B cell (primary cell): ENCODE measurements around the gene SUMO3. TPM values are rescaled to one million over a fixed set of nuclear protein-coding genes. Genes with fewer than 3 reads are reported as not detected.

Experiments used
- ATAC-seq: fragments of 200-7000 bp; cut with Tn5 transposase; one replicate; pipeline ENCODE4 v1.10.0; 2021; ENCODE audit warnings: low read depth, mild to moderate bottlenecking, moderate number of reproducible peaks, moderate library complexity
- CTCF ChIA-PET: fragments of 350-600 bp; sonication (Branson Sonifier 250); formaldehyde crosslinking; loops from one replicate; lab custom pipeline; 2021; ENCODE audit warnings: antibody characterized with exemption, inconsistent platforms; lab: Charles Lee
- POLR2A ChIA-PET: fragments of 350-600 bp; sonication (Branson Sonifier 250); formaldehyde crosslinking; loops from one replicate; lab custom pipeline; 2021; ENCODE audit warnings: antibody characterized with exemption; lab: Charles Lee
- DNase-seq: peaks from one replicate; pipeline ENCODE4 v3.0.0; 2013
- H2AFZ ChIP-seq: 2 replicates; pipeline ENCODE4 v1.6.1; 2012; ENCODE audit warnings: mild to moderate bottlenecking, low read depth, low read length; ENCODE audit not compliant: insufficient read depth, poor library complexity, severe bottlenecking
- H3K27ac ChIP-seq, 2 donors: 1 replicate in 1 of 2; 2 replicates in 1 of 2; pipeline ENCODE4 v1.5.1; 2012 to 2013; ENCODE audit warnings: low read length in 2 of 2, mild to moderate bottlenecking in 2 of 2, moderate library complexity in 1 of 2
- H3K27me3 ChIP-seq, 4 experiments: fragments of 200-600 bp in 1 of 4; sonication (generic) in 1 of 4; replicated peaks in 1 of 4; 1 replicate in 2 of 4; 2 replicates in 2 of 4; pipeline versions ENCODE4 v1.6.1 to v1.7.0; 2013 to 2016; ENCODE audit warnings: low read length in 3 of 4, mild to moderate bottlenecking in 2 of 4, mixed read lengths in 1 of 4, moderate library complexity in 1 of 4; ENCODE audit not compliant: insufficient read depth in 4 of 4, control insufficient read depth in 3 of 4; ENCODE audit errors: control extremely low read depth in 1 of 4
- H3K36me3 ChIP-seq, 2 experiments: replicated peaks in 1 of 2; 1 replicate in 1 of 2; 2 replicates in 1 of 2; pipeline versions ENCODE4 v1.6.1 to v1.7.1; 2013; ENCODE audit warnings: low read length in 1 of 2; ENCODE audit not compliant: insufficient read depth in 2 of 2, control insufficient read depth in 1 of 2; ENCODE audit errors: control extremely low read depth in 1 of 2, extremely low read depth in 1 of 2
- H3K4me1 ChIP-seq, 2 donors: fragments of 200-600 bp in 1 of 2; sonication (generic) in 1 of 2; 1 replicate in 1 of 2; 2 replicates in 1 of 2; pipeline versions ENCODE4 v1.5.1 to v1.6.1; 2013 to 2017; ENCODE audit warnings: low read length in 2 of 2; ENCODE audit not compliant: control insufficient read depth in 2 of 2, insufficient read depth in 2 of 2
- H3K4me2 ChIP-seq: replicated peaks from 2 replicates; pipeline ENCODE3; 2012; ENCODE audit warnings: mild to moderate bottlenecking, low read depth, low read length; ENCODE audit not compliant: poor library complexity, severe bottlenecking
- H3K4me3 ChIP-seq, 5 experiments: fragments of 200-600 bp in 1 of 5; sonication (generic) in 1 of 5; 1 replicate in 3 of 5; 2 replicates in 2 of 5; pipeline versions ENCODE4 v1.5.1 to v1.7.0; 2011 to 2016; ENCODE audit warnings: low read length in 4 of 5, mild to moderate bottlenecking in 4 of 5, low read depth in 2 of 5, control low read depth in 1 of 5, moderate library complexity in 1 of 5; ENCODE audit not compliant: insufficient read depth in 1 of 5; ENCODE audit errors: control extremely low read depth in 1 of 5, extremely low read depth in 1 of 5
- H3K79me2 ChIP-seq: fragments of 200-600 bp; sonication (generic); one replicate; pipeline ENCODE4 v1.6.0; 2016; ENCODE audit warnings: low read length; ENCODE audit not compliant: control insufficient read depth, insufficient read depth
- H3K9ac ChIP-seq: fragments of 200-600 bp; sonication (generic); 2 replicates; pipeline ENCODE4 v1.6.1; 2017; ENCODE audit warnings: mild to moderate bottlenecking, low read length, moderate library complexity
- H3K9me3 ChIP-seq, 3 donors: one replicate each; pipeline versions ENCODE4 v1.6.1 to v1.7.1; 2013; ENCODE audit warnings: low read length in 2 of 3; ENCODE audit not compliant: control insufficient read depth in 2 of 3, insufficient read depth in 1 of 3; ENCODE audit errors: control extremely low read depth in 1 of 3
- H4K20me1 ChIP-seq: 2 replicates; pipeline ENCODE4 v1.6.0; 2012; ENCODE audit warnings: mild to moderate bottlenecking, low read length; ENCODE audit not compliant: insufficient read depth, control insufficient read depth, poor library complexity, severe bottlenecking
- H3K27ac Mint-ChIP-seq: one replicate; pipeline ENCODE4 v1.8.0; 2021; ENCODE audit warnings: mixed read lengths
- H3K27me3 Mint-ChIP-seq: one replicate; pipeline ENCODE4 v1.8.0; 2021; ENCODE audit warnings: mixed read lengths
- H3K4me1 Mint-ChIP-seq: one replicate; pipeline ENCODE4 v1.8.0; 2021; ENCODE audit warnings: mixed read lengths
- H3K4me3 Mint-ChIP-seq: one replicate; pipeline ENCODE4 v1.8.0; 2021; ENCODE audit warnings: mixed read lengths
- H3K9me3 Mint-ChIP-seq: one replicate; pipeline ENCODE4 v1.8.0; 2022; ENCODE audit warnings: mixed read lengths; ENCODE audit not compliant: insufficient read depth
- EZH2 ChIP-seq: IDR thresholded peaks from 2 replicates; pipeline ENCODE4 v1.6.1; 2012; ENCODE audit warnings: borderline replicate concordance, low read depth, mild to moderate bottlenecking, moderate library complexity, low read length; ENCODE audit not compliant: insufficient read depth, poor library complexity, severe bottlenecking
- WGBS: methylation state at CpG from one replicate; pipeline ENCODE4 v1.1.5; 2013; ENCODE audit warnings: missing lambda C conversion rate; ENCODE audit not compliant: insufficient coverage; 5-methylcytosine and 5-hydroxymethylcytosine counted together
- intact Hi-C: fragments of 100-400 bp; cut with micrococcal nuclease; formaldehyde crosslinking; loops from one replicate; pipeline ENCODE4 v1.10.0; 2022
- polyA plus RNA-seq: library from polyadenylated mRNA; depleted of rRNA; stranded (reverse); fragments of >200 nt; gene quantifications from 2 replicates; pipeline ENCODE4 v1.2.3, GENCODE V29; 2012
- total RNA-seq, 2 donors: library from RNA; stranded (reverse); fragments of 120-200 nt in 1 of 2; gene quantifications; 1 replicate in 1 of 2; 2 replicates in 1 of 2; pipeline versions ENCODE4 v1.2.3 to v1.2.4, GENCODE V29; 2013 to 2022
- TF ChIP-seq, protein P1 (sequence below): fragments of 200-600 bp; IDR thresholded peaks from one replicate; pipeline ENCODE4 v1.8.0; 2022; ENCODE audit warnings: antibody characterized with exemption, mild to moderate bottlenecking

The SUMO3 gene
- total and polyA plus RNA-seq, 2 donors (not counting 1 experiment from before 2014, with no cell fraction given), result 37.6 to 44.8 TPM

DNA sequence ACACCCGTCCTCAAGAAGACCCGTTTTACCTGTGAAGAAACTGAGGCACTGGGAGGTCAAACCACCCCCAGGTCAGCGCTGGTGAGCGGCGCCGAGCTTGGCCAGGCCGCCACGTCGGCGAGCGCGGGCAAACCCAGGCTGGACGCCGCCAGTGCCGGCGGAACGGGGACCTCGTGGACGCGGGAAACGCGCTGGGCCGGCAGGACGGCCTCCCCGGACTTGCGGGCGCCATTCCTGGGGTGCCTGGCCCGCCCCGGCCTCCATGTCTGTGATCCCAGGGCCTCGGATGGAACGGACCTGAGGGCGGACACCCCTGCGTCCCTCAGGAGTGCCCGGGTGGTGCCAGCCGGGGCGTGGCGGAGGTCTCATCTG, 764 bp upstream of the SUMO3 start:
- Histone ChIP-seq H3K27me3 (no peaks in the 10 kb centered on the region), H3K4me2 (peak overlapping the region; percentile 98), H3K27ac (peak overlapping the region; percentile 69 to 95), H3K9me3 (peaks cover 3 to 21% (median 11%) of the 10 kb centered on the region in 3 donors), H3K79me2 (peaks cover 31% of the 10 kb centered on the region), H3K4me1 (peaks cover 5 to 16% of the 10 kb centered on the region in 2 donors), H3K4me3 (peak overlapping the region; percentile 7 to 80 (median 75)), H2AFZ (peak overlapping the region; percentile 85), H3K36me3 (no peaks in the 10 kb centered on the region), H4K20me1 (peaks cover 36% of the 10 kb centered on the region), H3K9ac (peak overlapping the region; percentile 92)
- intact Hi-C loops, result loop anchor here (5.0 to 10.0 kb wide), 3 partner anchors 114 to 1844 kb away; partner anchors contain the start of genes ADARB1 and PKNOX1
- WGBS, result 64% methylated on average over 37 of the region's 37 CpGs
- Mint-ChIP-seq H3K4me3 (peak overlapping the region; percentile 74), H3K27me3 (no peaks in the 10 kb centered on the region), H3K27ac (peak overlapping the region; percentile 84), H3K4me1 (peaks cover 8% of the 10 kb centered on the region), H3K9me3 (peaks cover 6% of the 10 kb centered on the region)
- TF ChIP-seq, protein P1, sequence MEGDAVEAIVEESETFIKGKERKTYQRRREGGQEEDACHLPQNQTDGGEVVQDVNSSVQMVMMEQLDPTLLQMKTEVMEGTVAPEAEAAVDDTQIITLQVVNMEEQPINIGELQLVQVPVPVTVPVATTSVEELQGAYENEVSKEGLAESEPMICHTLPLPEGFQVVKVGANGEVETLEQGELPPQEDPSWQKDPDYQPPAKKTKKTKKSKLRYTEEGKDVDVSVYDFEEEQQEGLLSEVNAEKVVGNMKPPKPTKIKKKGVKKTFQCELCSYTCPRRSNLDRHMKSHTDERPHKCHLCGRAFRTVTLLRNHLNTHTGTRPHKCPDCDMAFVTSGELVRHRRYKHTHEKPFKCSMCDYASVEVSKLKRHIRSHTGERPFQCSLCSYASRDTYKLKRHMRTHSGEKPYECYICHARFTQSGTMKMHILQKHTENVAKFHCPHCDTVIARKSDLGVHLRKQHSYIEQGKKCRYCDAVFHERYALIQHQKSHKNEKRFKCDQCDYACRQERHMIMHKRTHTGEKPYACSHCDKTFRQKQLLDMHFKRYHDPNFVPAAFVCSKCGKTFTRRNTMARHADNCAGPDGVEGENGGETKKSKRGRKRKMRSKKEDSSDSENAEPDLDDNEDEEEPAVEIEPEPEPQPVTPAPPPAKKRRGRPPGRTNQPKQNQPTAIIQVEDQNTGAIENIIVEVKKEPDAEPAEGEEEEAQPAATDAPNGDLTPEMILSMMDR, result no peak
- TF ChIP-seq EZH2, result no peak
- ATAC-seq (no peak), DNase-seq (no peak)
- ChIA-PET CTCF (interaction anchor here (1.6 kb wide), 1 partner anchor 17 kb away, joined by 8 read pairs; the partner anchor contains the start of gene UBE2G2), POLR2A (no interaction called here)

DNA sequence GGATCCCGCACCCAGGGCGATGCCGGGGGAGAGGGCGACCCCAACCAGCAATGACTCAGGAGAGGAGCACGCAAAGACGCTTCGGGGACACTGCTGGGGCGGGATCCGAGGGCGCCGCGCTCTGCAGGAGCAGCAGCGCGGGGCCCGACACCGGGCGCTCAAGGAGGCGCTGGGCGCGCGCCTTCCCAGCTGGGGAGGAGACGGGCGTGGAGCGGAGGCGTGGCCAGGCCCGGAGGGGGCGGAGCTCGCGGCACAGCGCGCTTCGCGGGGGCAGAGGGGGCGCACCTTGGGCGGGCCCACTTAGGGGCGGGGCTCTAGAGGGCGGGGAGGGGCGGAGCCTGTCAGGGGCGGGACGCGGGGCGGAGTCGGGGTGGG, 369 bp downstream of the SUMO3 start:
- H3K4me3 ChIP-seq, result peak overlapping the region in 4 of 5 experiments; percentile 47 to 80 (median 76)
- ATAC-seq (peak; percentile 95), DNase-seq (peak; percentile 91)
- H2AFZ ChIP-seq, result peak overlapping the region; percentile 85
- Mint-ChIP-seq H3K4me3 (peak overlapping the region; percentile 63), H3K27me3 (no peaks in the 10 kb centered on the region), H3K9me3 (peaks cover 4% of the 10 kb centered on the region), H3K27ac (peak overlapping the region; percentile 50), H3K4me1 (peaks cover 10% of the 10 kb centered on the region)
- 1% methylated on average over 27 of the region's 43 CpGs for WGBS
- ChIA-PET POLR2A (interaction anchor here (0.5 to 1.4 kb wide), 8 partner anchors 10 to 470 kb away, joined by 3 to 12 read pairs (median 4); partner anchors contain the start of genes POFUT2 and UBE2G2), CTCF (interaction anchor here (0.5 to 1.6 kb wide), 4 partner anchors 16 to 132 kb away, joined by 3 to 8 read pairs (median 4); partner anchors contain the start of gene UBE2G2)
- no peak for TF ChIP-seq EZH2
- TF ChIP-seq, protein P1, result no peak
- peaks cover 40% of the 10 kb centered on the region for H3K79me2 ChIP-seq
- peaks cover 5 to 16% of the 10 kb centered on the region in 2 donors for H3K4me1 ChIP-seq
- intact Hi-C loops, result loop anchor here (1.0 to 10.0 kb wide), 5 partner anchors 16 to 1843 kb away; partner anchors contain the start of genes ADARB1, CFAP410, PKNOX1 and UBE2G2
- H3K4me2 ChIP-seq, result peak overlapping the region; percentile 98
- H3K27ac ChIP-seq, result no peak overlapping the region
- H3K9me3 ChIP-seq, result peaks cover 3 to 17% (median 3%) of the 10 kb centered on the region in 3 donors
- H4K20me1 ChIP-seq, result peaks cover 48% of the 10 kb centered on the region
- peak overlapping the region; percentile 92 for H3K9ac ChIP-seq
- no peaks in the 10 kb centered on the region for H3K27me3 ChIP-seq
- peaks cover 0 to 3% of the 10 kb centered on the region in 2 experiments for H3K36me3 ChIP-seq
